ENCODE data around the gene CBX6. TPM values are rescaled to one million over a fixed set of nuclear protein-coding genes. Genes with fewer than 3 reads are reported as not detected.

Gene CBX6
- total and polyA plus RNA-seq, 2 of the 8 experiments (the other 6 are each of a cell fraction or from before 2014, with no cell fraction given), result 10.6 to 27.5 TPM

DNA sequence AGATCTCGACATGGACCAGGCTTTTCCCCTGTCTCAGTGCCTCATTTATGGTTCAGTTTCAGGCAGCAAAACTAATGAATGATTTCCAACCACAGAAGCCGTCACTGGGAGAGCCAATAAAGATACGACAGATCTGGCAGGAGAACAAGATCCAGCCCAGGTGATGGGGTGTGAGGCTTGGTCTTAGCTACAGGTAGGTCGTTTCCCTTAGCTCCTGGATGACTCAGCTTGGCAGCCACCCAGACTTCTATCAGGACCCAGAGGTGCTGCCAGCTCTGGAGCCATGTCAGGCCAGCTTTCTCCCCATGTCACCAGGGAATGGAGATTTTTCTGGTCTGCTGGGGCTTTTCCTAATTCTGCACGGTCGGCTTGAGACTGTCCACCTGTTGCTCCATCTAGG, 49.1 kb upstream of the CBX6 start:
- no peak for FAIRE-seq
- Histone ChIP-seq H4K91ac (replicated peaks; ENCODE audit: insufficient read length, low read length) (no peak overlapping the region), H4K20me1 (replicated peaks in 1 of 2; ENCODE audit: control insufficient read depth in 1 of 2, insufficient read depth in 2 of 2, low read length in 2 of 2) (no peaks in the 10 kb centered on the region), H3K79me2 (ENCODE audit: control insufficient read depth in 1 of 2, insufficient read depth in 2 of 2, low read length in 2 of 2) (no peaks in the 10 kb centered on the region), H3K14ac (ENCODE audit: insufficient read length) (no peak overlapping the region), H2AK5ac (ENCODE audit: low read depth, low read length) (no peak overlapping the region), H2BK5ac (ENCODE audit: low read depth, low read length) (no peak overlapping the region), H3K23ac (ENCODE audit: insufficient read length) (no peak overlapping the region), H3K4ac (replicated peaks; ENCODE audit: insufficient read length, low read depth, low read length) (no peak overlapping the region), H3K9me3 (ENCODE audit: insufficient read depth in 2 of 2, low read depth in 1 of 2, low read length in 1 of 2) (no peaks in the 10 kb centered on the region), H3K56ac (replicated peaks; ENCODE audit: insufficient read length, low read depth, low read length) (no peak overlapping the region), H3K4me3 (ENCODE audit: extremely low read depth in 1 of 4, insufficient read depth in 2 of 4, low read depth in 3 of 4, low read length in 4 of 4) (no peak overlapping the region), H2BK15ac (ENCODE audit: low read length) (no peak overlapping the region), H3K27me3 (replicated peaks in 1 of 4; ENCODE audit: control insufficient read depth in 3 of 4, extremely low read depth in 1 of 4, insufficient read depth in 3 of 4, low read length in 3 of 4) (no peaks in the 10 kb centered on the region; a peak in 2 of 7 replicates), H4K8ac (ENCODE audit: extremely low read depth, insufficient read depth, low read length) (no peak overlapping the region), H3K18ac (ENCODE audit: extremely low read depth, low read length) (no peak overlapping the region), H3K79me1 (ENCODE audit: low read depth, low read length) (no peaks in the 10 kb centered on the region), H2BK12ac (ENCODE audit: low read depth, low read length) (no peak overlapping the region), H3K4me2 (ENCODE audit: insufficient read depth in 1 of 2, low read depth in 2 of 2, low read length in 2 of 2) (no peak overlapping the region), H3K4me1 (replicated peaks in 1 of 4; ENCODE audit: control insufficient read depth in 3 of 4, insufficient read depth in 4 of 4, low read length in 3 of 4) (no peaks in the 10 kb centered on the region), H3K9ac (replicated peaks in 1 of 4; ENCODE audit: extremely low read depth in 1 of 4, low read depth in 3 of 4, low read length in 3 of 4) (no peak overlapping the region), H3K36me3 (ENCODE audit: control insufficient read depth in 2 of 4, insufficient read depth in 4 of 4, low read length in 3 of 4) (no peaks in the 10 kb centered on the region), H2AFZ (ENCODE audit: low read length) (no peak overlapping the region), H2BK20ac (ENCODE audit: low read length) (no peak overlapping the region), H2BK120ac (replicated peaks; ENCODE audit: low read depth, low read length) (no peak overlapping the region), H3K27ac (ENCODE audit: low read depth, low read length) (no peak overlapping the region), H4K5ac (ENCODE audit: insufficient read length, low read depth, low read length) (no peak overlapping the region), H3K23me2 (ENCODE audit: low read depth, low read length) (0 out of 2 replicates have a peak, but pooled peaks cover 4% of the 10 kb centered on the region)
- DNase-seq (ENCODE audit: low read depth in 1 of 2, low spot score in 2 of 2), result no peak
- CTCF ChIA-PET (ENCODE audit: partially characterized antibody), result interaction anchor here (0.7 to 2.3 kb wide), 3 partner anchors 19 to 53 kb away, joined by 3 to 9 read pairs (median 7); partner anchors contain the start of gene CBX6
- WGBS, 2 experiments (ENCODE audit: extremely low coverage in 1 of 2, insufficient coverage in 1 of 2, insufficient read length in 1 of 2, insufficient replicate concordance in 2 of 2, low coverage in 1 of 2, low lambda C conversion rate in 2 of 2, missing lambda C conversion rate in 1 of 2), result 88% methylated on average over 6 of the region's 6 CpGs; no CpG with 5 or more reads in 1 of the 2 experiments
- POLR2A ChIA-PET (ENCODE audit: partially characterized antibody), result interaction anchor here (0.7 kb wide), 1 partner anchor 47 kb away, joined by 3 read pairs; no protein-coding TSS in a partner anchor
- no peak for TF ChIP-seq KDM4A (IDR thresholded peaks at IDR 0.05; ENCODE audit: low read depth, low read length, severe bottlenecking)
- no peak for TF ChIP-seq CHD2 (IDR thresholded peaks at IDR 0.05; ENCODE audit: low read length)
- TF ChIP-seq BACH1 (IDR thresholded peaks at IDR 0.05; ENCODE audit: low read length), result no peak
